ENCODE data around the gene TOMM7.

TOMM7 gene

DNA sequence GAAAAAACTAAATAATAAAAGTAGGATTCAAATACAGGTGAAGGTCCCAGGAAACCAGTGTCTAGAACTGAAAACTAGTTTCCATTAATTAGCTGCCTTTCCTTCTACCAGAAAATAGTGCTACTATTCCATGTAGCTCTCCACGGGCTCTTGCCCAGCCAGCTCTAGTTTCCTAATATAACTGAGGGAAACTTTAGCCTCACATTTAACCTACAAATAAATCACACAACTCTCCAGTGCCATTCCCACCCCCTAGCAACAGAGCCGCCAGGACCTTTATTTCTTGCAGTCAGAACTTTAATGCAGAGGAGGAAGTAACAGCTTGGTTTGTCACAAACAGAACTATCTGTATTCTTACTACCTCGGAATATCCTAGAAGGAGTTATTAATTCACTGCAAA is 10.3 kb downstream of the TOMM7 start:
- H3K4me3 ChIP-seq (ENCODE audit: low read length, poor library complexity, severe bottlenecking) = no peak overlapping the region
- H3F3A ChIP-seq (ENCODE audit: low read depth) = no peaks in the 10 kb centered on the region
- H4K20me1 ChIP-seq (ENCODE audit: insufficient read depth, low read length, poor library complexity, severe bottlenecking) = no peaks in the 10 kb centered on the region
- H3K36me3 ChIP-seq (ENCODE audit: insufficient read depth, low read length) = peaks cover 20% of the 10 kb centered on the region; the same call in 1 of the 2 replicates
- no peaks in the 10 kb centered on the region for H3K79me2 ChIP-seq (ENCODE audit: insufficient read depth, low read length)
- no peaks in the 10 kb centered on the region for H3K9me3 ChIP-seq (ENCODE audit: insufficient read depth, low read depth, low read length)
- no peak overlapping the region for H3K9ac ChIP-seq (ENCODE audit: low read depth, low read length, poor library complexity, severe bottlenecking)
- no peak overlapping the region for H3K4me2 ChIP-seq (ENCODE audit: low read depth, low read length, poor library complexity, severe bottlenecking)
- TF ChIP-seq, protein P1, sequence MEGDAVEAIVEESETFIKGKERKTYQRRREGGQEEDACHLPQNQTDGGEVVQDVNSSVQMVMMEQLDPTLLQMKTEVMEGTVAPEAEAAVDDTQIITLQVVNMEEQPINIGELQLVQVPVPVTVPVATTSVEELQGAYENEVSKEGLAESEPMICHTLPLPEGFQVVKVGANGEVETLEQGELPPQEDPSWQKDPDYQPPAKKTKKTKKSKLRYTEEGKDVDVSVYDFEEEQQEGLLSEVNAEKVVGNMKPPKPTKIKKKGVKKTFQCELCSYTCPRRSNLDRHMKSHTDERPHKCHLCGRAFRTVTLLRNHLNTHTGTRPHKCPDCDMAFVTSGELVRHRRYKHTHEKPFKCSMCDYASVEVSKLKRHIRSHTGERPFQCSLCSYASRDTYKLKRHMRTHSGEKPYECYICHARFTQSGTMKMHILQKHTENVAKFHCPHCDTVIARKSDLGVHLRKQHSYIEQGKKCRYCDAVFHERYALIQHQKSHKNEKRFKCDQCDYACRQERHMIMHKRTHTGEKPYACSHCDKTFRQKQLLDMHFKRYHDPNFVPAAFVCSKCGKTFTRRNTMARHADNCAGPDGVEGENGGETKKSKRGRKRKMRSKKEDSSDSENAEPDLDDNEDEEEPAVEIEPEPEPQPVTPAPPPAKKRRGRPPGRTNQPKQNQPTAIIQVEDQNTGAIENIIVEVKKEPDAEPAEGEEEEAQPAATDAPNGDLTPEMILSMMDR (conservative IDR thresholded peaks at IDR 0.05; ENCODE audit: low read length) = no peak
- no peak for TF ChIP-seq EZH2phosphoT487 (IDR thresholded peaks at IDR 0.05; ENCODE audit: borderline replicate concordance)
- no peak overlapping the region for H2AFZ ChIP-seq (ENCODE audit: low read length)
- H3K9me2 ChIP-seq (replicated peaks; ENCODE audit: low read depth, low read length) = no peaks in the 10 kb centered on the region
- H3K4me1 ChIP-seq (ENCODE audit: insufficient read depth, low read length, poor library complexity, severe bottlenecking) = no peaks in the 10 kb centered on the region
- no peaks in the 10 kb centered on the region for H3K27me3 ChIP-seq (ENCODE audit: insufficient read depth, low read length, poor library complexity, severe bottlenecking)

GRCh38 chr7:22811746-22812280 is 10.8 kb downstream of the TOMM7 start:
- Histone ChIP-seq H3F3A (ENCODE audit: low read depth) (no peaks in the 10 kb centered on the region), H3K9me3 (ENCODE audit: insufficient read depth, low read depth, low read length) (no peaks in the 10 kb centered on the region), H3K4me3 (ENCODE audit: low read length, poor library complexity, severe bottlenecking) (no peak overlapping the region), H2AFZ (ENCODE audit: low read length) (no peak overlapping the region), H3K4me2 (ENCODE audit: low read depth, low read length, poor library complexity, severe bottlenecking) (no peak overlapping the region), H3K79me2 (ENCODE audit: insufficient read depth, low read length) (no peaks in the 10 kb centered on the region), H3K9me2 (replicated peaks; ENCODE audit: low read depth, low read length) (no peaks in the 10 kb centered on the region), H3K36me3 (ENCODE audit: insufficient read depth, low read length) (peaks cover 18% of the 10 kb centered on the region; the same call in 1 of the 2 replicates), H4K20me1 (ENCODE audit: insufficient read depth, low read length, poor library complexity, severe bottlenecking) (no peaks in the 10 kb centered on the region), H3K27me3 (ENCODE audit: insufficient read depth, low read length, poor library complexity, severe bottlenecking) (no peaks in the 10 kb centered on the region), H3K9ac (ENCODE audit: low read depth, low read length, poor library complexity, severe bottlenecking) (no peak overlapping the region), H3K4me1 (ENCODE audit: insufficient read depth, low read length, poor library complexity, severe bottlenecking) (no peaks in the 10 kb centered on the region)
- TF ChIP-seq, protein P1 (conservative IDR thresholded peaks at IDR 0.05; ENCODE audit: low read length) = no peak
- TF ChIP-seq EZH2phosphoT487 (IDR thresholded peaks at IDR 0.05; ENCODE audit: borderline replicate concordance) = no peak

GRCh38 chr7:22810843-22811242 is 11.8 kb downstream of the TOMM7 start:
- Histone ChIP-seq H3K27me3 (ENCODE audit: insufficient read depth, low read length, poor library complexity, severe bottlenecking) (no peaks in the 10 kb centered on the region), H3K79me2 (ENCODE audit: insufficient read depth, low read length) (no peaks in the 10 kb centered on the region), H3K9me2 (replicated peaks; ENCODE audit: low read depth, low read length) (no peaks in the 10 kb centered on the region), H3K36me3 (ENCODE audit: insufficient read depth, low read length) (peaks cover 15% of the 10 kb centered on the region; the same call in 1 of the 2 replicates), H3K4me1 (ENCODE audit: insufficient read depth, low read length, poor library complexity, severe bottlenecking) (no peaks in the 10 kb centered on the region), H3K9ac (ENCODE audit: low read depth, low read length, poor library complexity, severe bottlenecking) (no peak overlapping the region), H3K9me3 (ENCODE audit: insufficient read depth, low read depth, low read length) (no peaks in the 10 kb centered on the region), H3K4me3 (ENCODE audit: low read length, poor library complexity, severe bottlenecking) (no peak overlapping the region), H4K20me1 (ENCODE audit: insufficient read depth, low read length, poor library complexity, severe bottlenecking) (no peaks in the 10 kb centered on the region), H3F3A (ENCODE audit: low read depth) (no peaks in the 10 kb centered on the region), H3K4me2 (ENCODE audit: low read depth, low read length, poor library complexity, severe bottlenecking) (no peak overlapping the region), H2AFZ (ENCODE audit: low read length) (no peak overlapping the region)
- TF ChIP-seq, protein P1 (conservative IDR thresholded peaks at IDR 0.05; ENCODE audit: low read length) = no peak
- no peak for TF ChIP-seq EZH2phosphoT487 (IDR thresholded peaks at IDR 0.05; ENCODE audit: borderline replicate concordance)
